T follicular helper cell (primary cell): ENCODE results near the gene IGF1R.

Experiments used
- DNase-seq: peaks from one replicate; pipeline ENCODE4 v3.0.0-alpha.2; 2020; ENCODE audit warnings: low read depth

The IGF1R gene

GRCh38 chr15:98671060-98672008 lies 23.0 kb downstream of the IGF1R start:
- no peak for DNase-seq

GRCh38 chr15:98673133-98673532 lies 24.8 kb downstream of the IGF1R start:
- no peak for DNase-seq

- no peak for DNase-seq
Observed at GRCh38 chr15:98674336-98674735, 26.0 kb downstream of the IGF1R start.

- no peak for DNase-seq
Observed at GRCh38 chr15:98676586-98677270, 28.4 kb downstream of the IGF1R start.

GRCh38 chr15:98677345-98678059 lies 29.2 kb downstream of the IGF1R start:
- DNase-seq = no peak

- no peak for DNase-seq
Observed at GRCh38 chr15:98678484-98678883, 30.1 kb downstream of the IGF1R start.

GRCh38 chr15:98681061-98681460 lies 32.7 kb downstream of the IGF1R start:
- no peak for DNase-seq

- no peak for DNase-seq
Observed at GRCh38 chr15:98682992-98683701, 34.8 kb downstream of the IGF1R start.

GRCh38 chr15:98683831-98684230 lies 35.5 kb downstream of the IGF1R start:
- no peak for DNase-seq

GRCh38 chr15:98684436-98684835 lies 36.1 kb downstream of the IGF1R start:
- DNase-seq = no peak

GRCh38 chr15:98684995-98685525 lies 36.7 kb downstream of the IGF1R start:
- DNase-seq = no peak

- no peak for DNase-seq
Observed at GRCh38 chr15:98686983-98687382, 38.6 kb downstream of the IGF1R start.

GRCh38 chr15:98689431-98689861 lies 41.1 kb downstream of the IGF1R start:
- DNase-seq = no peak

- no peak for DNase-seq
Observed at GRCh38 chr15:98690272-98690950, 42.1 kb downstream of the IGF1R start.

- DNase-seq = no peak
Observed at GRCh38 chr15:98692213-98692612, 43.9 kb downstream of the IGF1R start.

- no peak for DNase-seq
Observed at GRCh38 chr15:98694161-98694560, 45.8 kb downstream of the IGF1R start.

- no peak for DNase-seq
Observed at GRCh38 chr15:98698792-98699191, 50.5 kb downstream of the IGF1R start.

GRCh38 chr15:98699591-98700424 lies 51.5 kb downstream of the IGF1R start:
- no peak for DNase-seq

- no peak for DNase-seq
Observed at GRCh38 chr15:98700519-98700918, 52.2 kb downstream of the IGF1R start.

- DNase-seq = no peak
Observed at GRCh38 chr15:98703126-98703685, 54.9 kb downstream of the IGF1R start.
